Activated T-cell treated with anti-CD3 and anti-CD28 coated beads, Interleukin-2, amount 50 U/mL, for 48 hours (primary cell): ENCODE data around the gene CHST8.

Experiments used
- DNase-seq, 2 experiments: peaks; one replicate each; pipeline ENCODE4 v3.0.0-alpha.2; 2020

Gene CHST8

GRCh38 chr19:33618884-33619283 is 2.9 kb upstream of the CHST8 start:
- DNase-seq, result no peak

DNA sequence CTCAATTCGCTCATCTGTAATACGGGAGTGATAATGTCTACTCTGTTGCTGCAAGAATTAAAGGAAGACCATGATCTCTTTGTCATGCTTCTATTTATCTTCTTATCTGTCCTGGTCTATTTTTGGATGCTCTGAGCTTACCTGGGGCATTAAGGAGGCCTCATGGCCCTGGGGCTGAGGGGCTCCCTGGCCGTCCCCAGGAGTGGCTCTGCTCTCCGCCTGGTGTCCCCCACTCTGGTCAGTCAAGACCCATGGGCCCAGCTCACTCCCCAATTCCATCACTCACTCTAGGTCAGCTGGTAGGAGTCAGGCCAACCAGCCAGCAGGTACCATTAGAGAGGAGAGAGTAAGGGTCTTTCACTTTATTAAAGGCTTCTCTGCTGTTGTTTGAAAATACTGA is 1.1 kb upstream of the CHST8 start:
- DNase-seq, result no peak

DNA sequence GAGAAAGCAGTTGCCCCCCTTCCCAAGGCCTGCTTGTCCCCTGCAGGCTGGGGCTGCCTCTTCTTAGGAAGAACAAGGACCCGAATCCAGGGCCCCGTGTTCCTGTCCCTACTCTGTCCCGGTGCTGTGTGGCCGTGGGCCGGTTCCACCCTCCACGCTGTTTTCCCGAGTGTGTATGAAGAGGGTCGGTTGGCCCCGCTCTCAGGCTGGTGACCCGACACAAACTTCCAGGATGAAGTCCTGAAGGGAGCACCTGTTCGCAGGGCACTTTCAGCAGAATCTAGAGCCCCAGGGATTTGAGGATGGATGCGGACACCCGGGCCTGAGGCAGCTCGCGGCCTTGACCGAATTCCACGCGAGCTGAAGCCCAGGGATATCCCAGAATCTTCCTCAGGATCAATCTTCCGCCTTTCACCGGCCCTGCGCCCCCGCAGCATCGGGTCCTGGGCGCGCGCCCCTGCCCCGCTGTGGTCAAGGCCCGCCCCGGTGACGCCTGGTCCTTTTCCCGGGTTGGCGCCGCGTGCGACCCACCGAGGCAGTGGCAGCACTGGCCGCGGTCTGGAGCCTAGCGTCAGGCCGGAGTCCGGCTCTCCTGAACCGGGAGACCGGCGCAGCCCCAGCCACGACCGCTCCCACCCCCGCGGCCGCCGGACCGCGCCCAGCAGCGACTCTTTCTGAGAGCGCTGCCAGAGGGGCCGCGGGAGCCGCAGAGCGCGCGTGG is 528 bp upstream of the CHST8 start:
- DNase-seq, result no peak

GRCh38 chr19:33622505-33622808 is 704 bp downstream of the CHST8 start:
- no peak for DNase-seq

- DNase-seq, result no peak
Observed at GRCh38 chr19:33622809-33623511, 1.2 kb downstream of the CHST8 start.

- DNase-seq, result no peak
Observed at GRCh38 chr19:33624586-33624985, 2.8 kb downstream of the CHST8 start.

- DNase-seq, result no peak
Observed at GRCh38 chr19:33627526-33627925, 5.8 kb downstream of the CHST8 start.

- DNase-seq, result no peak
Observed at GRCh38 chr19:33627962-33628839, 6.4 kb downstream of the CHST8 start.

- no peak for DNase-seq
Observed at GRCh38 chr19:33628921-33629825, 7.4 kb downstream of the CHST8 start.

- DNase-seq, result no peak
Observed at GRCh38 chr19:33629826-33630375, 8.1 kb downstream of the CHST8 start.

DNA sequence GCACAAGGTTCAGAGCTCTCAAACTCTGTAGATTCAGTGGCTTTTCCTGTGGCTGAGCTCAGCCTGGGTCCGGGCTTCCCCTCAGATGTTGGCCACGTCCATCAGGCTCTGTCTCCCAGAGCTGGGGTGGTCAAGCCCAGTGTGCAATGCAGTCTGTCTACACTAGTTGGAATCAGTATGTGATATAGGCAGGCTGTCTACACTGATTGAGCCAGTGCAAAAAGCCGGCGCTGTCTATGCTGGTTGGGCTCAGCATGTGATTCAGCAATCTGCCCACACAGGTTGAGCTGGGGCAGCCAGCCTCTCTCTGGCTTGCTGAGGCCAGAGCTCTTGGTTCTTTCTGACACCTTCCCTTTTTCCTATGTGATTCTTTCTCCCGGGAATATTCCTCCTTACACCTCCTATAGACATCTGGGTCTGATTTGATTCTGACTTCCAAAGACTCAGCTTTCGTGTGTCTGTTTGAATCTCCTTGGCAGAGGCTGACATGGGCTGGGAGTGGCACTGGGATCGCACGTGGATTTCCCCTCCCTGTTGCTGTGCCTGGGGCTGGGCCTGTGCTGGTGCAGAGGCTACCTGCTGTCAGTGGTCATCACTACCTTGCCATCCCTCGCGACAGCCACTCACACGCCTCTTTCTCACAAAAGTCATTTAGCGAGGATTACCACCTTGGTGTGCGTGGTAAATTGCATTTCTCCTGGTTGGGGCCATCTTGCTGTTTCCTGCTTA is 9.3 kb downstream of the CHST8 start:
- DNase-seq, result no peak

DNA sequence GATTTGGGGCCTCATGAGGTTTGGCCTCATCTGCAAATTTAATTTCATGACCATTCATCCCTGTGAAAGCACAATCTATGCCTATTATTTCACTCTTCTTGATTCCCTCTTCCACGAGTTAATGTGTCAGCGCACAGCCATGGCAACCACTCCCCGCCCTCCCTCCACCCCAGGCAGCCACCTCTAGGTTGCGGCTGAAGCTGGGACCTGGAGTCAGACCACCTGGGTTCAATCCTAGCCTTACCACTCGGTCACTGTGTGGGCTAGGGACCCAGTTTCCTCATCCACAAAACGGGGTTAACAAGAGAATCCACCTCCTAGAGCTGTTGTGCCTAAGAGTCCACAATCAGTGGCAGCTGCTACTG is 9.8 kb downstream of the CHST8 start:
- DNase-seq, result no peak

DNA sequence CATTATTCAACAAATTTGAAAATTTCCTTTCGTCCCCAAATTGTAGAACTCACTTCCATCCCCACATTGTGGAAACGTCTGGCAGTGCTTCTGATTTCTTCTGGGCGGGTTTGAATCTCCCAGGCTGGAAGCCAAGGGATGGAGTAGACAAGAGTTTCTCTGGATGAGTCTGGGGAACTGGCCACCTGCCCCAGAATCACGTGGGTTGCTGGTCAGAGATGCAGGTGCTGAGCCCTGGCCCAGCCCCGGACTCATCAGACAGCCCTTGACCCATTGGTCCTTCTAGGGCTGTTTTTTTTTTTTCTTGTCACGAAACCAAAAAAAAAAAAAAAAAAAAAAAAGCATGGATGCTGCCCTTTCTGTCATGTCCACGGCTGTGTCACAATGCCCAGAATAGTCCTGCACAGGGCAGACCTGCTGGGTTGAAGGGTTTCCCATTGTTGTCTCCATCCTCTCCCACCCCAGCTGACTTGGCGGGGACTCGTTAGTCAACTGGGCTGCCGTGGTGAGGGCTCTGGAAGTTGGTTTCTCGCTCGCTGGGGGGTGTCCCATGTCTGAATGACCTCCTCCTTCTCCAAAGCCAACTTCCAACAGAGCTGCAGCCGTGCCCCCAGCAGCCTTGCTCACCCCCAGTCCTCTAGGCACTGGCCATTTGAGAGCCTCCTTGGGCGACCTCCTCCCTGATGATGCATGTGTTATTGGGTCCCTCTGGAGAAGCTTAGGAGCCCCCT is 12.8 kb downstream of the CHST8 start:
- no peak for DNase-seq

DNA sequence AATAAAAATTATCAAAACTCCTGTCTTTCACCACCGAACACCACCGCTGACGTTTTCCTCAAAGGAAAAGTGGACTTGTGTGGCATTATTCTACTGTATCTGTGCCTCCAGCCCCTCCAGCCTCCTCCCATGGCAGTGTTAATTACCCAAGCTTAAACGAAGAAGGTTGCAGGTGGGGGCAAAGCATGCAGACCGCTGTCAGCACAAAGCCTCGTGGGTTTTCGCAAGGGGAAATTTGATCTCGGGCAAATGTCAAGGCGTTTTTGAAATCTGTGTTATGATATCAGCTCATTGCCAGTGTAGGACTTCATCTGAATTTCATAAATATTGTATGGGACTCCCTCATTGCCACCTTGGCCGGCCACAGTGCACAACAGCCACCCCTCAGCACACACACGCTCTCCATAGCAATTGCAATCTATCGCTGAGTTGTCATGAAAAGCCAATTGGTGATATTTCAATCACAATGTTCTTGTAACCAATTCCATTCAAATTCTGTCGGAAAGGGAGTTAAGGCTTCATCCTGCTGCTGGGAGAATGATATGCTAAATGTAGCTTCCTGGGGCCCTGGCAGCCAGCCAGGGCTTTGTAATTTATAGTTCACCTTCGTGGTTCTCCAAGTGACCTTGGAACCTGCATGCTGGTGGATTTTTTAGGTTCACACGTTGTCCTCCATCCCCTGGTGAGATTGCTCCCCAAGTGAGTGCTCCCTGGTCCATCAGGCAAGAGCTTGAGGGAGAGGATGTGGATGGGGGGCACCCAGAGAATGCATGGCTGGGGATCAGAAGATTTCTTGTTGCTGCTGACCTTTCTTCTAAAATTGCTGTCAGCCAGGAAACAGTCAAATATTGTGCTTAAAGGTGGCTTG is 16.6 kb downstream of the CHST8 start:
- no peak for DNase-seq

DNA sequence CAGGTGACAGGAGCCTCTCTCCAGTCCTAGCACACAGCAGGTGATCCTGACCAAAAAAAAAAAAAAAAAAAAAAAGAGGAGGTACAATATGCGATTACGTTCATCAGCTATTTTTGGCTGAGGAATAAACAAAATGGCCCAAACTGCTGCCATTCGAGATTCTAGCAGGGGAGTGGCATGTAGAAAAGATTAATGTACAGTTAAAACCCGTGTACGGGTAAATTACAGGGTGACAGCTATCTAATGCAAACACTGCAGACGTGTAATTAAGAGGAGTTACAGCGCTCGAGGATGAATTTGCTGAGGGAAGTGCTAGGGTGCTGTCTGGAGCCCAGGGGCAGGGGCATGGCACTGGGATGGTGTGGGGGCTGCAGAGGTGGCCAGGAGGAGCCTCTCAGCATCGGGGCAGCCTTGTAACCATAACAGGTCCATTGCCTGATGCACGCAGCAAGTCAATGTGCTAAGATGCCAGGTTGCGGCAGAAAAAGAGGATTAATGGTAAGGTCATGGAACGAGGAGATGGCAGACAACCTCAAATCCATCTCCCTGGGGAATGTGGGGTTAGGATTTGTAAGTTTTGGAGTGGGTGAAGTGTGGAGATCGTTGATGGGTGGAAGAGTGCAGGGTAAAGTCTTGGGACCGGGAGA is 17.4 kb downstream of the CHST8 start:
- no peak for DNase-seq

- no peak for DNase-seq
Observed at GRCh38 chr19:33640773-33641172, 19.0 kb downstream of the CHST8 start.

DNA sequence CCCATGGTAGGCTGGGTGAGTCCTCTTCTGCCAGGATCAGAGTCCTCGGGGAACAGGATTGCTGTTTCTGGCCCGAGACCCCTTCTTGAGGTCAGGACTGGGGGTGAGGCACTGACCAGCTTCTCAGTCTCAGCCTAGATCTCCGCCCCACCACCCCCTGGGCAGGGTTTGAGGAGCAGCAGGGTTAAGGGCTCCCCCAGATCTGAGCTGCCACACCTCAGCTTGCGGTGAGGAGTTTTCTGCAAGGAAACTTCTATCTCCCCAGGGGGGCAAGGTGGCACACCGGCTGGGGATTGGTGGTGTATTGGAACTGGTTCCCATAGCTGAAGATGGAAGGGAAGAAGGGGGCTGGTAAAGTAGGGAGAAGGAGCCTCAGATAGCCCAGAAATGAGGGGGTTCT is 19.5 kb downstream of the CHST8 start:
- no peak for DNase-seq

DNA sequence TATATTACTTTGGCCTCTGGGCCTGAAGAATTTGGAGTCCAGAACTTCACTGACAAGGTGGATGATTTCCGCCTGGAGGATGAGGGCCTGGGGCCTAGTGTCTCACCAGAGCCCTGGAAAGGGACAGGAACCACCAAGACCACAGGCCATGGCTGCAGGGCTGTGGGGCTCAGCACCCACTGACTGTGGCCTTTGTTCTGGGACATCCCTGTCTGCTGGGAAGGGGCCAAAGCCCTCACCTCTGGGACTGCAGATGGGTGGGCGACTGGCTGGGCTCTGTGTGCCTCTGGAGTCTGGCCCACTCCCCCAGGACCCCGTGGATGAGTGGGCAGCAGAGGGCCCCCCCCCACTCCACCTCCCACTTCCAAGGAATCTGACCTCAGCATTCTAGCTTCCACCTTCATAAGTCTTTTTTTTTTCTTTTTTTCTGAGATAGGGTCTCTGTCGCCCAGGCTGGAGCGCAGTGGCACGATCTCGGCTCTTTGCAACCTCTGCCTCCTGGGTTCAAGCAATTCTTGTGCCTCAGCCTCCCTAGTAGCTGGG is 20.3 kb downstream of the CHST8 start:
- DNase-seq, result no peak

GRCh38 chr19:33644284-33644836 is 22.6 kb downstream of the CHST8 start:
- no peak for DNase-seq
